OCI-LY7 (cell line): ENCODE results near the gene GFRA4. TPM values are rescaled to one million over a fixed set of nuclear protein-coding genes. Genes with fewer than 3 reads are reported as not detected.

Experiments used
- BruUV-seq: library from RNA; stranded (reverse); fragments of 400-500 nt; replicated peaks from 2 replicates; lab custom pipeline; 2021; lab: Mats Ljungman, UMichigan
- CTCF ChIA-PET: fragments of 300-600 bp; sonication (Branson Sonifier 250); formaldehyde crosslinking; loops from one replicate; lab custom pipeline; 2022; ENCODE audit warnings: antibody characterized with exemption; ENCODE audit not compliant: unreplicated experiment; lab: Charles Lee
- POLR2A ChIA-PET: fragments of 300-600 bp; sonication (Branson Sonifier 250); formaldehyde crosslinking; loops from one replicate; lab custom pipeline; 2022; ENCODE audit warnings: antibody characterized with exemption; lab: Charles Lee
- DNase-seq: peaks from one replicate; pipeline ENCODE4 v3.0.0-alpha.2; 2015; ENCODE audit warnings: low spot score
- H2AFZ ChIP-seq: fragments of 200-600 bp; sonication (generic), shearing (Covaris generic); 2 replicates; pipeline ENCODE4 v1.6.1; 2014; ENCODE audit warnings: mild to moderate bottlenecking, antibody characterized with exemption, low read length, moderate library complexity
- H3K27ac ChIP-seq: fragments of 200-600 bp; sonication (generic); 2 replicates; pipeline ENCODE4 v1.5.1; 2014; ENCODE audit warnings: mixed run types, low read depth, mild to moderate bottlenecking, moderate library complexity, low read length, inconsistent platforms; ENCODE audit not compliant: poor library complexity, severe bottlenecking
- H3K36me3 ChIP-seq: fragments of 200-600 bp; sonication (generic); 2 replicates; pipeline ENCODE4 v1.6.1; 2014; ENCODE audit warnings: mild to moderate bottlenecking, antibody characterized with exemption, low read length, moderate library complexity, mixed read lengths; ENCODE audit not compliant: insufficient read depth
- H3K4me1 ChIP-seq: fragments of 200-600 bp; sonication (generic); 2 replicates; pipeline ENCODE4 v1.5.1; 2014; ENCODE audit warnings: mild to moderate bottlenecking, low read length; ENCODE audit not compliant: insufficient read depth, poor library complexity, severe bottlenecking
- H3K4me2 ChIP-seq: fragments of 200-600 bp; sonication (generic); 2 replicates; pipeline ENCODE4 v1.6.1; 2014; ENCODE audit warnings: mild to moderate bottlenecking, low read length
- H3K4me3 ChIP-seq: fragments of 200-600 bp; sonication (generic); 2 replicates; pipeline ENCODE4 v1.5.1; 2014; ENCODE audit warnings: mild to moderate bottlenecking, low read depth, low read length; ENCODE audit not compliant: poor library complexity, severe bottlenecking
- H3K79me2 ChIP-seq: fragments of 200-600 bp; sonication (generic); 2 replicates; pipeline ENCODE4 v1.6.1; 2016; ENCODE audit warnings: low read depth, mild to moderate bottlenecking, low read length, moderate library complexity, mixed read lengths; ENCODE audit not compliant: insufficient read depth
- H3K9me2 ChIP-seq: fragments of 200-600 bp; sonication (generic); 2 replicates; pipeline ENCODE4 v1.6.1; 2016; ENCODE audit warnings: mild to moderate bottlenecking, low read length, mixed read lengths; ENCODE audit not compliant: insufficient read depth
- H3K9me3 ChIP-seq: fragments of 200-600 bp; sonication (generic); 2 replicates; pipeline ENCODE4 v1.6.1; 2014; ENCODE audit warnings: mild to moderate bottlenecking, mixed run types, low read length, mixed read lengths
- H4K20me1 ChIP-seq: fragments of 200-600 bp; sonication (generic); 2 replicates; pipeline ENCODE4 v1.6.1; 2014; ENCODE audit warnings: mild to moderate bottlenecking, antibody characterized with exemption, low read length, moderate library complexity, mixed read lengths; ENCODE audit not compliant: insufficient read depth
- CTCF ChIP-seq: fragments of 200-600 bp; sonication (generic); conservative IDR thresholded peaks from 2 replicates; pipeline ENCODE4 v1.5.1; 2014; ENCODE audit warnings: mild to moderate bottlenecking, antibody characterized with exemption, low read length, moderate library complexity, mixed read lengths
- EZH2phosphoT487 ChIP-seq: fragments of 200-600 bp; sonication (generic); IDR thresholded peaks from 2 replicates; pipeline ENCODE4 v1.6.1; 2018; ENCODE audit warnings: low read depth, borderline replicate concordance, mild to moderate bottlenecking, mixed run types, antibody characterized with exemption, low read length, moderate library complexity, mixed read lengths
- intact Hi-C: fragments of 100-400 bp; cut with micrococcal nuclease; formaldehyde crosslinking; loops from one replicate; pipeline ENCODE4 v1.10.0; 2022; ENCODE audit not compliant: unreplicated experiment
- total RNA-seq, 2 experiments: library from RNA; depleted of rRNA in 1 of 2; stranded (reverse); fragments of >200 nt in 1 of 2; shearing (Covaris generic) in 1 of 2; gene quantifications; 2 replicates each; pipeline ENCODE4 v1.2.3, GENCODE V29; 2014 to 2022

GFRA4 gene
- total RNA-seq, 2 experiments from 2014 or later: not detected

- H3K36me3 ChIP-seq: no peaks in the 10 kb centered on the region
- H3K9me2 ChIP-seq: no peaks in the 10 kb centered on the region
- no peaks in the 10 kb centered on the region for H4K20me1 ChIP-seq
- no peak overlapping the region for H3K27ac ChIP-seq
- H3K79me2 ChIP-seq: no peaks in the 10 kb centered on the region
- no peak for DNase-seq
- intact Hi-C loops: no loop called here
- no peaks in the 10 kb centered on the region for H3K9me3 ChIP-seq
- H2AFZ ChIP-seq: no peak overlapping the region
- ChIA-PET POLR2A (no interaction called here), CTCF (interaction anchor here (0.6 kb wide), 1 partner anchor 1526 kb away, joined by 5 read pairs; no protein-coding TSS in a partner anchor)
- TF ChIP-seq EZH2phosphoT487 (no peak), CTCF (no peak)
- no TSS peak for BruUV-seq
- H3K4me3 ChIP-seq: no peak overlapping the region
- H3K4me2 ChIP-seq: no peak overlapping the region
- no peaks in the 10 kb centered on the region for H3K4me1 ChIP-seq
Measured at GRCh38 chr20:3696745-3697587, 33.8 kb upstream of the GFRA4 start.

GRCh38 chr20:3696200-3696599 lies 33.0 kb upstream of the GFRA4 start:
- no peaks in the 10 kb centered on the region for H3K79me2 ChIP-seq
- H3K36me3 ChIP-seq: no peaks in the 10 kb centered on the region
- no peak for DNase-seq
- no peaks in the 10 kb centered on the region for H3K9me3 ChIP-seq
- no peaks in the 10 kb centered on the region for H3K9me2 ChIP-seq
- H2AFZ ChIP-seq: no peak overlapping the region
- ChIA-PET POLR2A (no interaction called here), CTCF (no interaction called here)
- H3K4me3 ChIP-seq: no peak overlapping the region
- no peak overlapping the region for H3K4me2 ChIP-seq
- no peaks in the 10 kb centered on the region for H3K4me1 ChIP-seq
- no peak overlapping the region for H3K27ac ChIP-seq
- BruUV-seq: no TSS peak
- no peaks in the 10 kb centered on the region for H4K20me1 ChIP-seq
- intact Hi-C loops: no loop called here
- peak; percentile 72 for TF ChIP-seq CTCF
- TF ChIP-seq EZH2phosphoT487: no peak

GRCh38 chr20:3694864-3695263 lies 31.7 kb upstream of the GFRA4 start:
- ChIA-PET CTCF (no interaction called here), POLR2A (no interaction called here)
- Histone ChIP-seq H2AFZ (no peak overlapping the region), H3K4me2 (no peak overlapping the region), H3K4me3 (no peak overlapping the region), H3K79me2 (no peaks in the 10 kb centered on the region), H4K20me1 (no peaks in the 10 kb centered on the region), H3K9me3 (no peaks in the 10 kb centered on the region), H3K4me1 (no peaks in the 10 kb centered on the region), H3K9me2 (no peaks in the 10 kb centered on the region), H3K27ac (no peak overlapping the region), H3K36me3 (no peaks in the 10 kb centered on the region)
- TF ChIP-seq EZH2phosphoT487: no peak
- TF ChIP-seq CTCF: no peak
- BruUV-seq: no TSS peak
- DNase-seq: no peak
- intact Hi-C loops: no loop called here
